NCI-H460 (cell line): ENCODE results near the gene NMUR1. TPM values are rescaled to one million over a fixed set of nuclear protein-coding genes. Genes with fewer than 3 reads are reported as not detected.

Experiments used
- DNase-seq: peaks from one replicate; pipeline ENCODE4 v3.0.0-alpha.2; 2016; ENCODE audit warnings: low read depth; ENCODE audit errors: extremely low read depth
- total RNA-seq: library from RNA; depleted of rRNA; stranded (reverse); fragments of >200 nt; shearing (Covaris generic); gene quantifications from 2 replicates; pipeline ENCODE4 v1.2.3, GENCODE V29; 2014

Gene NMUR1
- total RNA-seq, 1 experiment from 2014 or later = not detected

- no peak for DNase-seq
Observed at GRCh38 chr2:231554748-231555545, 24.7 kb upstream of the NMUR1 start.

GRCh38 chr2:231554327-231554726 lies 24.1 kb upstream of the NMUR1 start:
- DNase-seq = no peak

- DNase-seq = no peak
Observed at GRCh38 chr2:231552752-231553151, 22.5 kb upstream of the NMUR1 start.

GRCh38 chr2:231549446-231550239 lies 19.4 kb upstream of the NMUR1 start:
- DNase-seq = no peak

- no peak for DNase-seq
Observed at GRCh38 chr2:231548752-231549151, 18.5 kb upstream of the NMUR1 start.

GRCh38 chr2:231547315-231548110 lies 17.3 kb upstream of the NMUR1 start:
- no peak for DNase-seq

- no peak for DNase-seq
Observed at GRCh38 chr2:231546014-231546715, 15.9 kb upstream of the NMUR1 start.

- no peak for DNase-seq
Observed at GRCh38 chr2:231545105-231545902, 15.1 kb upstream of the NMUR1 start.

- DNase-seq = no peak
Observed at GRCh38 chr2:231542136-231542535, 11.9 kb upstream of the NMUR1 start.

- DNase-seq = no peak
Observed at GRCh38 chr2:231541645-231542044, 11.4 kb upstream of the NMUR1 start.

GRCh38 chr2:231539991-231540390 lies 9.7 kb upstream of the NMUR1 start:
- DNase-seq = no peak

- DNase-seq = no peak
Observed at GRCh38 chr2:231535961-231536360, 5.7 kb upstream of the NMUR1 start.

GRCh38 chr2:231533777-231534125 lies 3.5 kb upstream of the NMUR1 start:
- no peak for DNase-seq

GRCh38 chr2:231533086-231533776 lies 3.0 kb upstream of the NMUR1 start:
- DNase-seq = no peak

GRCh38 chr2:231532756-231533035 lies 2.5 kb upstream of the NMUR1 start:
- no peak for DNase-seq

- no peak for DNase-seq
Observed at GRCh38 chr2:231531883-231532755, 1.9 kb upstream of the NMUR1 start.

GRCh38 chr2:231531466-231531865 lies 1.2 kb upstream of the NMUR1 start:
- no peak for DNase-seq

- DNase-seq = no peak
Observed at GRCh38 chr2:231528636-231529030, 1.6 kb downstream of the NMUR1 start.
